ENCODE results near the gene ZDHHC12.

The ZDHHC12 gene

GRCh38 chr9:128694344-128694743 lies 29.6 kb downstream of the ZDHHC12 start:
- TF ChIP-seq GATA3 (IDR thresholded peaks at IDR 0.05; ENCODE audit: low read depth, low read length) (no peak), GATA2 (IDR thresholded peaks at IDR 0.05; ENCODE audit: low read depth, low read length) (no peak)

GRCh38 chr9:128690684-128691034 lies 33.3 kb downstream of the ZDHHC12 start:
- no peak for TF ChIP-seq GATA3 (IDR thresholded peaks at IDR 0.05; ENCODE audit: low read depth, low read length)
- no peak for TF ChIP-seq GATA2 (IDR thresholded peaks at IDR 0.05; ENCODE audit: low read depth, low read length)

GRCh38 chr9:128689820-128690683 lies 33.9 kb downstream of the ZDHHC12 start:
- TF ChIP-seq GATA3 (IDR thresholded peaks at IDR 0.05; ENCODE audit: low read depth, low read length) (no peak), GATA2 (IDR thresholded peaks at IDR 0.05; ENCODE audit: low read depth, low read length) (no peak)

GRCh38 chr9:128689293-128689774 lies 34.6 kb downstream of the ZDHHC12 start:
- TF ChIP-seq GATA2 (IDR thresholded peaks at IDR 0.05; ENCODE audit: low read depth, low read length) = no peak
- no peak for TF ChIP-seq GATA3 (IDR thresholded peaks at IDR 0.05; ENCODE audit: low read depth, low read length)

GRCh38 chr9:128688501-128689292 lies 35.2 kb downstream of the ZDHHC12 start, which contains the start of gene SET:
Gene SET (plus strand): TSS chr9:128689222. CDS start chr9:128689583, 361 bp downstream.
- TF ChIP-seq GATA2 (IDR thresholded peaks at IDR 0.05; ENCODE audit: low read depth, low read length) (no peak), GATA3 (IDR thresholded peaks at IDR 0.05; ENCODE audit: low read depth, low read length) (no peak)

- no peak for TF ChIP-seq GATA2 (IDR thresholded peaks at IDR 0.05; ENCODE audit: low read depth, low read length)
- no peak for TF ChIP-seq GATA3 (IDR thresholded peaks at IDR 0.05; ENCODE audit: low read depth, low read length)
Observed at GRCh38 chr9:128687453-128687852, 36.5 kb downstream of the ZDHHC12 start.

GRCh38 chr9:128685636-128686489 lies 38.1 kb downstream of the ZDHHC12 start:
- TF ChIP-seq GATA2 (IDR thresholded peaks at IDR 0.05; ENCODE audit: low read depth, low read length) = no peak
- no peak for TF ChIP-seq GATA3 (IDR thresholded peaks at IDR 0.05; ENCODE audit: low read depth, low read length)

GRCh38 chr9:128684325-128685199 lies 39.4 kb downstream of the ZDHHC12 start:
- no peak for TF ChIP-seq GATA3 (IDR thresholded peaks at IDR 0.05; ENCODE audit: low read depth, low read length)

- TF ChIP-seq GATA3 (IDR thresholded peaks at IDR 0.05; ENCODE audit: low read depth, low read length) (no peak), GATA2 (IDR thresholded peaks at IDR 0.05; ENCODE audit: low read depth, low read length) (no peak)
Observed at GRCh38 chr9:128684065-128684324, 39.9 kb downstream of the ZDHHC12 start.

- no peak for TF ChIP-seq GATA3 (IDR thresholded peaks at IDR 0.05; ENCODE audit: low read depth, low read length)
- TF ChIP-seq GATA2 (IDR thresholded peaks at IDR 0.05; ENCODE audit: low read depth, low read length) = no peak
Observed at GRCh38 chr9:128683340-128684064, 40.4 kb downstream of the ZDHHC12 start.

GRCh38 chr9:128677794-128678193 lies 46.1 kb downstream of the ZDHHC12 start:
- TF ChIP-seq GATA2 (IDR thresholded peaks at IDR 0.05; ENCODE audit: low read depth, low read length) (no peak), GATA3 (IDR thresholded peaks at IDR 0.05; ENCODE audit: low read depth, low read length) (no peak)

GRCh38 chr9:128675382-128675781 lies 48.5 kb downstream of the ZDHHC12 start:
- TF ChIP-seq GATA3 (IDR thresholded peaks at IDR 0.05; ENCODE audit: low read depth, low read length) (no peak), GATA2 (IDR thresholded peaks at IDR 0.05; ENCODE audit: low read depth, low read length) (no peak)

Data from SH-SY5Y (cell line).